Peyer's patch (tissue), 4 donors: ENCODE measurements around the gene THSD7A. TPM values are rescaled to one million over a fixed set of nuclear protein-coding genes. Genes with fewer than 3 reads are reported as not detected.

Experiments
- DNase-seq, 3 donors: peaks; one replicate each; pipeline ENCODE4 v3.0.0-alpha.2; 2017 to 2019
- H3K27ac ChIP-seq, 4 donors: fragments of 200-600 bp; sonication (generic); one replicate each; pipeline ENCODE4 v1.5.1; 2016 to 2019
- H3K27me3 ChIP-seq, 2 donors: fragments of 200-600 bp; sonication (generic); one replicate each; pipeline ENCODE4 v1.5.1; 2019
- H3K36me3 ChIP-seq, 3 donors: fragments of 200-600 bp; sonication (generic); one replicate each; pipeline ENCODE4 v1.5.1; 2016 to 2019
- H3K4me1 ChIP-seq, 4 donors: fragments of 200-600 bp; sonication (generic); one replicate each; pipeline ENCODE4 v1.5.1; 2016 to 2019
- H3K4me3 ChIP-seq, 4 donors: fragments of 200-600 bp; sonication (generic); 1 replicate in 3 of 4; 2 replicates in 1 of 4; pipeline ENCODE4 v1.5.1; 2016 to 2019; ENCODE audit warnings: mild to moderate bottlenecking in 1 of 4
- H3K9me3 ChIP-seq, 4 donors: fragments of 200-600 bp; sonication (generic); one replicate each; pipeline ENCODE4 v1.5.1; 2016 to 2019; ENCODE audit warnings: mild to moderate bottlenecking in 1 of 4
- CTCF ChIP-seq, 6 experiments: fragments of 450-650 bp in 4 of 6; fragments of 200-600 bp in 2 of 6; sonication (generic) in 1 of 6; IDR thresholded peaks; one replicate each; pipeline ENCODE4 v1.5.1; 2017 to 2019; ENCODE audit warnings: antibody characterized with exemption in 6 of 6, mild to moderate bottlenecking in 3 of 6, moderate library complexity in 1 of 6
- POLR2A ChIP-seq, 2 donors: fragments of 450-650 bp; IDR thresholded peaks; one replicate each; pipeline ENCODE4 v1.5.1; 2017; ENCODE audit warnings: antibody characterized with exemption in 2 of 2, mild to moderate bottlenecking in 2 of 2, moderate library complexity in 2 of 2
- total RNA-seq, 4 donors: library from RNA; depleted of rRNA; stranded (reverse); fragments of >200 nt; gene quantifications; one replicate each; pipeline ENCODE4 v1.1.0, GENCODE V29; 2016

Gene THSD7A
- total RNA-seq, 4 donors from 2014 or later = 0.53 to 4.1 (median 2.1) TPM

- TF ChIP-seq CTCF (IDR thresholded peaks at IDR 0.05) (no peak), POLR2A (IDR thresholded peaks at IDR 0.05) (no peak)
- H3K36me3 ChIP-seq = no peaks in the 10 kb centered on the region
- H3K4me1 ChIP-seq = peaks cover 0 to 5% (median 0%) of the 10 kb centered on the region in 4 donors
- no peak overlapping the region for H3K4me3 ChIP-seq
- no peak for DNase-seq
- no peak overlapping the region for H3K27ac ChIP-seq
- no peaks in the 10 kb centered on the region for H3K9me3 ChIP-seq
- H3K27me3 ChIP-seq = no peaks in the 10 kb centered on the region
Measured at GRCh38 chr7:11369696-11370095, 462.3 kb downstream of the THSD7A start.

GRCh38 chr7:11366118-11366517, 465.9 kb downstream of the THSD7A start:
- TF ChIP-seq POLR2A (IDR thresholded peaks at IDR 0.05) = no peak
- no peak for TF ChIP-seq CTCF (IDR thresholded peaks at IDR 0.05)
- no peaks in the 10 kb centered on the region for H3K36me3 ChIP-seq
- H3K4me3 ChIP-seq = no peak overlapping the region
- no peaks in the 10 kb centered on the region for H3K27me3 ChIP-seq
- no peaks in the 10 kb centered on the region for H3K4me1 ChIP-seq
- no peak overlapping the region for H3K27ac ChIP-seq
- DNase-seq = no peak
- H3K9me3 ChIP-seq = no peaks in the 10 kb centered on the region

- Histone ChIP-seq H3K27me3 (no peaks in the 10 kb centered on the region), H3K36me3 (no peaks in the 10 kb centered on the region), H3K9me3 (no peaks in the 10 kb centered on the region), H3K4me3 (no peak overlapping the region), H3K4me1 (no peaks in the 10 kb centered on the region), H3K27ac (no peak overlapping the region)
- no peak for DNase-seq
- TF ChIP-seq CTCF (IDR thresholded peaks at IDR 0.05) = no peak
- TF ChIP-seq POLR2A (IDR thresholded peaks at IDR 0.05) = no peak
Measured at GRCh38 chr7:11358637-11359036, 473.4 kb downstream of the THSD7A start.

- no peak overlapping the region for H3K4me3 ChIP-seq
- H3K4me1 ChIP-seq = no peaks in the 10 kb centered on the region
- H3K27me3 ChIP-seq = no peaks in the 10 kb centered on the region
- no peak for TF ChIP-seq CTCF (IDR thresholded peaks at IDR 0.05)
- no peak for TF ChIP-seq POLR2A (IDR thresholded peaks at IDR 0.05)
- no peaks in the 10 kb centered on the region for H3K36me3 ChIP-seq
- no peaks in the 10 kb centered on the region for H3K9me3 ChIP-seq
- no peak for DNase-seq
- no peak overlapping the region for H3K27ac ChIP-seq
Measured at GRCh38 chr7:11355399-11356005, 476.5 kb downstream of the THSD7A start.

- H3K27ac ChIP-seq = no peak overlapping the region
- H3K36me3 ChIP-seq = no peaks in the 10 kb centered on the region
- no peaks in the 10 kb centered on the region for H3K4me1 ChIP-seq
- TF ChIP-seq CTCF (IDR thresholded peaks at IDR 0.05) (no peak), POLR2A (IDR thresholded peaks at IDR 0.05) (no peak)
- DNase-seq = no peak
- no peaks in the 10 kb centered on the region for H3K9me3 ChIP-seq
- no peak overlapping the region for H3K4me3 ChIP-seq
- H3K27me3 ChIP-seq = no peaks in the 10 kb centered on the region
Measured at GRCh38 chr7:11346302-11346701, 485.7 kb downstream of the THSD7A start.

GRCh38 chr7:11345621-11346020, 486.4 kb downstream of the THSD7A start:
- DNase-seq = no peak
- no peaks in the 10 kb centered on the region for H3K27me3 ChIP-seq
- no peaks in the 10 kb centered on the region for H3K4me1 ChIP-seq
- no peak overlapping the region for H3K4me3 ChIP-seq
- H3K36me3 ChIP-seq = no peaks in the 10 kb centered on the region
- H3K27ac ChIP-seq = no peak overlapping the region
- H3K9me3 ChIP-seq = no peaks in the 10 kb centered on the region
- no peak for TF ChIP-seq POLR2A (IDR thresholded peaks at IDR 0.05)
- no peak for TF ChIP-seq CTCF (IDR thresholded peaks at IDR 0.05)
